Liver (tissue), 9 donors: ENCODE data around the gene GPR31. TPM values are rescaled to one million over a fixed set of nuclear protein-coding genes. Genes with fewer than 3 reads are reported as not detected.

Experiments
- DNase-seq: peaks from one replicate; pipeline ENCODE4 v3.0.0-alpha.2; 2017; ENCODE audit warnings: low spot score
- H3K27ac ChIP-seq, 2 donors: one replicate each; pipeline ENCODE4 v1.7.0; 2013; ENCODE audit warnings: inconsistent platforms in 2 of 2, low read length in 2 of 2, control low read depth in 1 of 2, low read depth in 1 of 2, mild to moderate bottlenecking in 1 of 2
- H3K27me3 ChIP-seq, 4 donors: one replicate each; pipeline versions ENCODE4 v1.6.1 to v1.7.0; 2013; ENCODE audit warnings: low read length in 3 of 4, inconsistent platforms in 1 of 4, mild to moderate bottlenecking in 1 of 4, moderate library complexity in 1 of 4; ENCODE audit not compliant: control insufficient read depth in 4 of 4, insufficient read depth in 4 of 4
- H3K36me3 ChIP-seq, 4 donors: one replicate each; pipeline versions ENCODE4 v1.6.1 to v1.7.0; 2013; ENCODE audit warnings: low read length in 3 of 4, mild to moderate bottlenecking in 3 of 4, low read depth in 1 of 4, moderate library complexity in 1 of 4; ENCODE audit not compliant: control insufficient read depth in 4 of 4, insufficient read depth in 3 of 4
- H3K4me1 ChIP-seq, 4 donors: one replicate each; pipeline versions ENCODE4 v1.6.1 to v1.7.0; 2013; ENCODE audit warnings: low read length in 3 of 4, mild to moderate bottlenecking in 3 of 4, moderate library complexity in 1 of 4; ENCODE audit not compliant: control insufficient read depth in 4 of 4, insufficient read depth in 4 of 4
- H3K4me3 ChIP-seq, 3 donors: one replicate each; pipeline versions ENCODE4 v1.6.1 to v1.7.0; 2013; ENCODE audit warnings: low read length in 3 of 3, control low read depth in 1 of 3, low read depth in 1 of 3, mild to moderate bottlenecking in 1 of 3
- H3K9ac ChIP-seq, 2 donors: one replicate each; pipeline ENCODE4 v1.7.0; 2013; ENCODE audit warnings: low read length in 2 of 2, mild to moderate bottlenecking in 2 of 2, moderate library complexity in 2 of 2, control low read depth in 1 of 2, low read depth in 1 of 2
- H3K9me3 ChIP-seq, 4 donors: one replicate each; pipeline versions ENCODE4 v1.6.1 to v1.7.0; 2013; ENCODE audit warnings: low read length in 3 of 4; ENCODE audit not compliant: control insufficient read depth in 4 of 4
- GABPA ChIP-seq, 2 donors: IDR thresholded peaks in 1 of 2; conservative IDR thresholded peaks in 1 of 2; 2 replicates each; pipeline ENCODE4 v1.6.1; 2016; ENCODE audit warnings: antibody characterized with exemption in 2 of 2, mild to moderate bottlenecking in 1 of 2, moderate library complexity in 1 of 2
- HNF4A ChIP-seq, 2 donors: conservative IDR thresholded peaks; 2 replicates each; pipeline ENCODE4 v1.6.1; 2016; ENCODE audit warnings: antibody characterized with exemption in 2 of 2, mild to moderate bottlenecking in 2 of 2
- HNF4G ChIP-seq: IDR thresholded peaks from 2 replicates; pipeline ENCODE4 v1.6.1; 2016; ENCODE audit warnings: antibody characterized with exemption
- JUND ChIP-seq, 2 donors: IDR thresholded peaks; 2 replicates each; pipeline ENCODE4 v1.6.1; 2016; ENCODE audit warnings: antibody characterized with exemption in 2 of 2
- MAX ChIP-seq: IDR thresholded peaks from 2 replicates; pipeline ENCODE4 v1.6.1; 2016; ENCODE audit warnings: antibody characterized with exemption
- SP1 ChIP-seq: IDR thresholded peaks from 2 replicates; pipeline ENCODE4 v1.6.1; 2018; ENCODE audit warnings: antibody characterized with exemption, mild to moderate bottlenecking
- TAF1 ChIP-seq: conservative IDR thresholded peaks from 2 replicates; pipeline ENCODE4 v1.6.1; 2016; ENCODE audit warnings: antibody characterized with exemption, mild to moderate bottlenecking
- YY1 ChIP-seq: IDR thresholded peaks from 2 replicates; pipeline ENCODE4 v1.6.1; 2016; ENCODE audit warnings: antibody characterized with exemption, mild to moderate bottlenecking
- WGBS: extraction: QIAGEN DNeasy Blood & Tissue Kit; methylation state at CpG from one replicate; pipeline ENCODE4 v1.1.7; 2013; 5-methylcytosine and 5-hydroxymethylcytosine counted together
- polyA plus RNA-seq, 2 donors: library from polyadenylated mRNA; stranded (reverse) in 1 of 2; unstranded in 1 of 2; fragments of 200-250 nt in 1 of 2; fragments of >200 nt in 1 of 2; fragmentation: Nextera tagmentation in 1 of 2; extraction: Ambion mirVana in 1 of 2; gene quantifications; one replicate each; pipeline versions ENCODE4 v1.2.1 to v1.2.3, GENCODE V29; 2013 to 2015
- total RNA-seq, 2 donors: library from RNA; depleted of rRNA; stranded (reverse); fragments of >200 nt; gene quantifications; one replicate each; pipeline ENCODE4 v1.2.3, GENCODE V29; 2014
- TF ChIP-seq, protein P1 (sequence below): IDR thresholded peaks from 2 replicates; pipeline ENCODE4 v1.6.1; 2016; ENCODE audit warnings: antibody characterized with exemption
- TF ChIP-seq, protein P2 (sequence below): IDR thresholded peaks from 2 replicates; pipeline ENCODE4 v1.6.1; 2016; ENCODE audit warnings: antibody characterized with exemption, mild to moderate bottlenecking
- TF ChIP-seq, protein P3 (sequence below): fragments of 150-350 bp; IDR thresholded peaks from 2 replicates; pipeline ENCODE4 v1.5.1; 2017; ENCODE audit warnings: improper control_type of control experiment, low read depth, low read length; ENCODE audit not compliant: missing input control
- donor health status: healthy.
- donor health status: healthy.
- donor health status: healthy.
- donor health status: healthy.
- donor health status: healthy.

Gene GPR31
- total and polyA plus RNA-seq, 4 donors: not detected

- WGBS: 64% methylated on average over 16 of the region's 16 CpGs
- TF ChIP-seq, protein P1, sequence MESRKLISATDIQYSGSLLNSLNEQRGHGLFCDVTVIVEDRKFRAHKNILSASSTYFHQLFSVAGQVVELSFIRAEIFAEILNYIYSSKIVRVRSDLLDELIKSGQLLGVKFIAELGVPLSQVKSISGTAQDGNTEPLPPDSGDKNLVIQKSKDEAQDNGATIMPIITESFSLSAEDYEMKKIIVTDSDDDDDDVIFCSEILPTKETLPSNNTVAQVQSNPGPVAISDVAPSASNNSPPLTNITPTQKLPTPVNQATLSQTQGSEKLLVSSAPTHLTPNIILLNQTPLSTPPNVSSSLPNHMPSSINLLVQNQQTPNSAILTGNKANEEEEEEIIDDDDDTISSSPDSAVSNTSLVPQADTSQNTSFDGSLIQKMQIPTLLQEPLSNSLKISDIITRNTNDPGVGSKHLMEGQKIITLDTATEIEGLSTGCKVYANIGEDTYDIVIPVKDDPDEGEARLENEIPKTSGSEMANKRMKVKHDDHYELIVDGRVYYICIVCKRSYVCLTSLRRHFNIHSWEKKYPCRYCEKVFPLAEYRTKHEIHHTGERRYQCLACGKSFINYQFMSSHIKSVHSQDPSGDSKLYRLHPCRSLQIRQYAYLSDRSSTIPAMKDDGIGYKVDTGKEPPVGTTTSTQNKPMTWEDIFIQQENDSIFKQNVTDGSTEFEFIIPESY: no peak
- TF ChIP-seq YY1: no peak
- TF ChIP-seq HNF4G: no peak
- Histone ChIP-seq H3K9ac (no peak overlapping the region), H3K36me3 (no peaks in the 10 kb centered on the region), H3K27me3 (no peaks in the 10 kb centered on the region), H3K9me3 (no peaks in the 10 kb centered on the region), H3K4me3 (no peak overlapping the region), H3K27ac (no peak overlapping the region), H3K4me1 (no peaks in the 10 kb centered on the region)
- no peak for DNase-seq
Observed at GRCh38 chr6:167146977-167147376, 10.8 kb downstream of the GPR31 start.

- Histone ChIP-seq H3K9me3 (no peaks in the 10 kb centered on the region), H3K27me3 (no peaks in the 10 kb centered on the region), H3K36me3 (no peaks in the 10 kb centered on the region), H3K27ac (no peak overlapping the region), H3K4me1 (no peaks in the 10 kb centered on the region), H3K4me3 (no peak overlapping the region), H3K9ac (no peak overlapping the region)
- no peak for DNase-seq
- TF ChIP-seq JUND (IDR thresholded peaks at IDR 0.05): no peak
- WGBS: 79% methylated on average over 15 of the region's 15 CpGs
Observed at GRCh38 chr6:167146135-167146534, 11.6 kb downstream of the GPR31 start.

- Histone ChIP-seq H3K9ac (no peak overlapping the region), H3K36me3 (no peaks in the 10 kb centered on the region), H3K4me3 (no peak overlapping the region), H3K9me3 (no peaks in the 10 kb centered on the region), H3K27me3 (no peaks in the 10 kb centered on the region), H3K27ac (no peak overlapping the region), H3K4me1 (no peaks in the 10 kb centered on the region)
- no peak for DNase-seq
- TF ChIP-seq, protein P2, sequence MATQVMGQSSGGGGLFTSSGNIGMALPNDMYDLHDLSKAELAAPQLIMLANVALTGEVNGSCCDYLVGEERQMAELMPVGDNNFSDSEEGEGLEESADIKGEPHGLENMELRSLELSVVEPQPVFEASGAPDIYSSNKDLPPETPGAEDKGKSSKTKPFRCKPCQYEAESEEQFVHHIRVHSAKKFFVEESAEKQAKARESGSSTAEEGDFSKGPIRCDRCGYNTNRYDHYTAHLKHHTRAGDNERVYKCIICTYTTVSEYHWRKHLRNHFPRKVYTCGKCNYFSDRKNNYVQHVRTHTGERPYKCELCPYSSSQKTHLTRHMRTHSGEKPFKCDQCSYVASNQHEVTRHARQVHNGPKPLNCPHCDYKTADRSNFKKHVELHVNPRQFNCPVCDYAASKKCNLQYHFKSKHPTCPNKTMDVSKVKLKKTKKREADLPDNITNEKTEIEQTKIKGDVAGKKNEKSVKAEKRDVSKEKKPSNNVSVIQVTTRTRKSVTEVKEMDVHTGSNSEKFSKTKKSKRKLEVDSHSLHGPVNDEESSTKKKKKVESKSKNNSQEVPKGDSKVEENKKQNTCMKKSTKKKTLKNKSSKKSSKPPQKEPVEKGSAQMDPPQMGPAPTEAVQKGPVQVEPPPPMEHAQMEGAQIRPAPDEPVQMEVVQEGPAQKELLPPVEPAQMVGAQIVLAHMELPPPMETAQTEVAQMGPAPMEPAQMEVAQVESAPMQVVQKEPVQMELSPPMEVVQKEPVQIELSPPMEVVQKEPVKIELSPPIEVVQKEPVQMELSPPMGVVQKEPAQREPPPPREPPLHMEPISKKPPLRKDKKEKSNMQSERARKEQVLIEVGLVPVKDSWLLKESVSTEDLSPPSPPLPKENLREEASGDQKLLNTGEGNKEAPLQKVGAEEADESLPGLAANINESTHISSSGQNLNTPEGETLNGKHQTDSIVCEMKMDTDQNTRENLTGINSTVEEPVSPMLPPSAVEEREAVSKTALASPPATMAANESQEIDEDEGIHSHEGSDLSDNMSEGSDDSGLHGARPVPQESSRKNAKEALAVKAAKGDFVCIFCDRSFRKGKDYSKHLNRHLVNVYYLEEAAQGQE: no peak
- TF ChIP-seq GABPA (IDR thresholded peaks at IDR 0.05 in 1 of 2, conservative IDR thresholded peaks at IDR 0.05 in 1 of 2) (no peak), MAX (no peak), TAF1 (no peak), SP1 (no peak), HNF4A (conservative IDR thresholded peaks at IDR 0.05) (no peak)
- TF ChIP-seq, protein P1: no peak
- TF ChIP-seq, protein P3, sequence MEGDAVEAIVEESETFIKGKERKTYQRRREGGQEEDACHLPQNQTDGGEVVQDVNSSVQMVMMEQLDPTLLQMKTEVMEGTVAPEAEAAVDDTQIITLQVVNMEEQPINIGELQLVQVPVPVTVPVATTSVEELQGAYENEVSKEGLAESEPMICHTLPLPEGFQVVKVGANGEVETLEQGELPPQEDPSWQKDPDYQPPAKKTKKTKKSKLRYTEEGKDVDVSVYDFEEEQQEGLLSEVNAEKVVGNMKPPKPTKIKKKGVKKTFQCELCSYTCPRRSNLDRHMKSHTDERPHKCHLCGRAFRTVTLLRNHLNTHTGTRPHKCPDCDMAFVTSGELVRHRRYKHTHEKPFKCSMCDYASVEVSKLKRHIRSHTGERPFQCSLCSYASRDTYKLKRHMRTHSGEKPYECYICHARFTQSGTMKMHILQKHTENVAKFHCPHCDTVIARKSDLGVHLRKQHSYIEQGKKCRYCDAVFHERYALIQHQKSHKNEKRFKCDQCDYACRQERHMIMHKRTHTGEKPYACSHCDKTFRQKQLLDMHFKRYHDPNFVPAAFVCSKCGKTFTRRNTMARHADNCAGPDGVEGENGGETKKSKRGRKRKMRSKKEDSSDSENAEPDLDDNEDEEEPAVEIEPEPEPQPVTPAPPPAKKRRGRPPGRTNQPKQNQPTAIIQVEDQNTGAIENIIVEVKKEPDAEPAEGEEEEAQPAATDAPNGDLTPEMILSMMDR: no peak
- WGBS: 92% methylated on average over 12 of the region's 12 CpGs
Observed at GRCh38 chr6:167145461-167145860, 12.3 kb downstream of the GPR31 start.
